ENCODE measurements around the gene SELENOF. TPM values are rescaled to one million over a fixed set of nuclear protein-coding genes. Genes with fewer than 3 reads are reported as not detected.

The SELENOF gene
- total RNA-seq, 3 donors from 2014 or later, result 138 to 202 (median 191) TPM

DNA sequence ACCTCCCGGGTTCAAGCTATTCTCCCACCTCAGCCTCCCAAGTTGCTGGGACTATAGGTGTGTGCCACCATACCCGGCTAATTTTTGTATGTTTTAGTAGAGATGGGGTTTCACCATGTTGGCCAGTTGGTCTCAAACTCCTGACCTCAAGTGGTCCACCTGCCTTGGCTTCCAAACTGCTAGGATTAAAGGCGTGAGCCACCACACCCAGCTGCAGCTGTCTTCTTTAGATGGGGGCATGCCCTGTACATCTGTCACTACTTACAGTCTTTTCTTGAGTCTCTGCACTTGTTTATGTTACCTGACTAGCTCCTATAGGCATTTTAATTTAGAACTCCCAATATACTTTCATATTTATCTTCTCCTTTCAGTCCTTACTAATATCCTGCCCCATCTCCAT, 64.2 kb downstream of the SELENOF start:
- intact Hi-C loops (cut with DNase I, micrococcal nuclease), result no loop called here
- ATAC-seq, result no peak
- TF ChIP-seq, protein P1, sequence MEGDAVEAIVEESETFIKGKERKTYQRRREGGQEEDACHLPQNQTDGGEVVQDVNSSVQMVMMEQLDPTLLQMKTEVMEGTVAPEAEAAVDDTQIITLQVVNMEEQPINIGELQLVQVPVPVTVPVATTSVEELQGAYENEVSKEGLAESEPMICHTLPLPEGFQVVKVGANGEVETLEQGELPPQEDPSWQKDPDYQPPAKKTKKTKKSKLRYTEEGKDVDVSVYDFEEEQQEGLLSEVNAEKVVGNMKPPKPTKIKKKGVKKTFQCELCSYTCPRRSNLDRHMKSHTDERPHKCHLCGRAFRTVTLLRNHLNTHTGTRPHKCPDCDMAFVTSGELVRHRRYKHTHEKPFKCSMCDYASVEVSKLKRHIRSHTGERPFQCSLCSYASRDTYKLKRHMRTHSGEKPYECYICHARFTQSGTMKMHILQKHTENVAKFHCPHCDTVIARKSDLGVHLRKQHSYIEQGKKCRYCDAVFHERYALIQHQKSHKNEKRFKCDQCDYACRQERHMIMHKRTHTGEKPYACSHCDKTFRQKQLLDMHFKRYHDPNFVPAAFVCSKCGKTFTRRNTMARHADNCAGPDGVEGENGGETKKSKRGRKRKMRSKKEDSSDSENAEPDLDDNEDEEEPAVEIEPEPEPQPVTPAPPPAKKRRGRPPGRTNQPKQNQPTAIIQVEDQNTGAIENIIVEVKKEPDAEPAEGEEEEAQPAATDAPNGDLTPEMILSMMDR (IDR thresholded peaks at IDR 0.05), result no peak
- H3K4me1 ChIP-seq (ENCODE audit: low read depth), result no peaks in the 10 kb centered on the region
- H3K4me3 ChIP-seq, result no peak overlapping the region
- no peak for DNase-seq
- no peaks in the 10 kb centered on the region for H3K36me3 ChIP-seq (ENCODE audit: low read depth)
- no peaks in the 10 kb centered on the region for H3K9me3 ChIP-seq

DNA sequence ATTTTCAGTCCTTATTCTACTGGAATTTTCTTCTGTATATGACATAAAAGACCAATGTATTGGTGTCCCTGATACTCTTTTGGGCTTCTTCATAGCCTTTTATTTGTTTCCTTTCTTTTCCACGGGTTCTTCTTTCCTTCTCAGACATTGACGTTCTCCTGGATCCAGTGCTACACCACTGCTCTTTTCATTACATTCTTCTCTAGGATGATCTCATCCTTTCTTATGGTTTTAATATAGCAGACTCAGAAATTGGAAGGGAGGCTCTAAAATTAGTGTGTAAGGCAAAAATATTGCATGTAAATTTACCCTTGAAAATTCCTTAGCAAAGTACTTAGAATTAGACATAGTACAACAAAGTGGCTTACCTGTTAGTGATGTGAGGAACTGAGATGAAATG, 65.3 kb downstream of the SELENOF start:
- Histone ChIP-seq H3K36me3 (ENCODE audit: low read depth) (no peaks in the 10 kb centered on the region), H3K9me3 (no peaks in the 10 kb centered on the region), H3K4me1 (ENCODE audit: low read depth) (no peaks in the 10 kb centered on the region), H3K4me3 (no peak overlapping the region)
- intact Hi-C loops (cut with DNase I, micrococcal nuclease), result no loop called here
- ATAC-seq (no peak), DNase-seq (no peak)
- TF ChIP-seq, protein P1 (IDR thresholded peaks at IDR 0.05), result no peak

DNA sequence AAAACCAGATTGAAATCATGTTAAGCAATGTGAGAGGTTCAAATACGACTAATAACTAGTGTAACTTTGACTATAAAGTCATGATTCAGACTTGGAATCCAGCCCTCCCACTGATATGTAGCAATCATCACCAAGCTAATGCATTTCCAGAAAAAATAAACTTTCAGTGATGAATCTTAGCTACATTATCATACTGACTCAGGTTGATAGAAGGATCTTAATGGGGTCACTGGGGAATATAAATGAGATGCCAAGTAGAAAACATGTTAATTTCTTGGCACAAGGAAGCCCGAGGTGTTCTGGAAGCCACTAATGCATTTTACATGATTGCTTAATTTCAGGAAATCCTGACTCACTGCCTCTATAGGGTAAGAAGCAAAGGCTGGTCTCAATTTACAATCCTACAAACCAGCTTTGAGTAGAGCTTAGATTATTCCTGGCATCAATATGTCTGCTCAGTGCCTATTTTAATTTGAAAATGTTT, 67.7 kb downstream of the SELENOF start:
- intact Hi-C loops (cut with DNase I, micrococcal nuclease), result no loop called here
- no peaks in the 10 kb centered on the region for H3K9me3 ChIP-seq
- ATAC-seq (no peak), DNase-seq (no peak)
- TF ChIP-seq, protein P1 (IDR thresholded peaks at IDR 0.05), result no peak
- H3K36me3 ChIP-seq (ENCODE audit: low read depth), result no peaks in the 10 kb centered on the region
- no peaks in the 10 kb centered on the region for H3K4me1 ChIP-seq (ENCODE audit: low read depth)
- H3K4me3 ChIP-seq, result no peak overlapping the region

DNA sequence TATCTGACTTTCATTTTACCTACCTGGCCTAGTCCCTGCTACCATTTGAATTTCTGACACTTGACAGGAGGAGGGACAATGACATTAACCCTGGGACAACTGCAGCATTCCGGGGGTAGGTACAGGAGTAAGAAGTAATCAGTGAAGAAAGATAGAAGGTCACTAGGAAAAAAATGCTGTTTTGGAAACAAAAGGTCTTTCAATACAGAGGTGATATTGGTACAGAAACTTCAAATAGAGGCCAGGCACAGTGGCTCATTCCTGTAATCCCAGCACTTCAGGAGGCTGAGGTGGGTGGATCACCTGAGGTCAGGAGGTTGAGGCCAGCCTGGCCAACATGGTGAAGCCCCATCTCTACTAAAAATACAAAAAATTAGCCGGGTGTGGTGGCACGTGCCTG, 68.4 kb downstream of the SELENOF start:
- DNase-seq, result no peak
- intact Hi-C loops (cut with DNase I, micrococcal nuclease), result no loop called here
- Histone ChIP-seq H3K9me3 (no peaks in the 10 kb centered on the region), H3K4me3 (no peak overlapping the region), H3K36me3 (ENCODE audit: low read depth) (no peaks in the 10 kb centered on the region), H3K4me1 (ENCODE audit: low read depth) (no peaks in the 10 kb centered on the region)
- TF ChIP-seq, protein P1 (IDR thresholded peaks at IDR 0.05), result no peak
- ATAC-seq, result no peak

DNA sequence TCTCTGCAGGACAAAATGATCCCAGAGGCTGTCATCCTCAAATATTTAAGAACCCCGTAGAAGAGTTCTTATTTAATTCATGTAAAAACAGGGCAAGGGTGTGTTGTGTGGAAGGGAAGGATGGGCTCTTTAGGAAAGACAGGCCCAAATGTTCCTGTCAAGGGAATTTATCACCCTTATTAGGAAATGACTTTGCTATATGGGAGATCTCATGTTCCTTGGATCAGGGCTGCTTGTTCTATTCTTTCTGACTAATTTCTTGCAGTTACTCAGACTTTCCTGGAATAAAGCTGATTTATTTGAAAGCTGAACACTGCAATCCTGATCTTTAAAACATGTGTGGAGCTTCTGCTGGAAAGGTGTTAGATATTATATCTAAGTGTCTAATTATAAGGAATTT, 72.8 kb downstream of the SELENOF start:
- TF ChIP-seq, protein P1 (IDR thresholded peaks at IDR 0.05), result no peak
- no peak for ATAC-seq
- no peak overlapping the region for H3K4me3 ChIP-seq

More for the DNA sequence above, 72.8 kb downstream of the SELENOF start:
- H3K36me3 ChIP-seq (ENCODE audit: low read depth), result no peaks in the 10 kb centered on the region
- H3K4me1 ChIP-seq (ENCODE audit: low read depth), result no peaks in the 10 kb centered on the region
- intact Hi-C loops (cut with DNase I, micrococcal nuclease), result no loop called here
- no peaks in the 10 kb centered on the region for H3K9me3 ChIP-seq
- DNase-seq, result no peak

Data from mucosa of descending colon (tissue), 3 donors.